ENCODE data around the gene NHERF1. TPM values are rescaled to one million over a fixed set of nuclear protein-coding genes. Genes with fewer than 3 reads are reported as not detected.

The NHERF1 gene
- total RNA-seq (2014; rRNA removed; shearing (Covaris generic)) = 73.2 and 86.1 TPM in 2 replicates
- total RNA-seq (2022) = 116 and 122 TPM in 2 replicates
- Bru-seq, nascent RNA = percentile 63 among the genes with signal in this experiment
- BruChase-seq, experiment 1, labeled RNA remaining after a 6-hour chase = percentile 81 among the genes with signal in this experiment
- BruChase-seq, experiment 2, labeled RNA remaining after a 2-hour chase = percentile 74 among the genes with signal in this experiment
- long read RNA-seq, transcript SLC9A3R1-201 (6 exons, 1,969 nt) = major isoform, 186 of 215 reads
- long read RNA-seq, partial matches to known transcripts = 7 of 215 reads
- long read RNA-seq, other reads (novel, unspliced or antisense) = 18 of 215 reads

- peak within 1 kb of the TSS; percentile 86 for H3K4me3 ChIP-seq (ENCODE audit: low read depth, low read length, poor library complexity, severe bottlenecking)
- H3K4me1 ChIP-seq (ENCODE audit: insufficient read depth, low read length, poor library complexity, severe bottlenecking) = peaks cover 36% of the 10 kb centered on the region
- peak within 1 kb of the TSS; percentile 69 for H3K27ac ChIP-seq (ENCODE audit: low read depth, low read length, poor library complexity, severe bottlenecking)
- peaks cover 11% of the 10 kb centered on the region; the same call in 1 of the 2 replicates for H4K20me1 ChIP-seq (ENCODE audit: insufficient read depth, low read length)
- H3K36me3 ChIP-seq (ENCODE audit: insufficient read depth, low read length) = peaks cover 23% of the 10 kb centered on the region
- POLR2A ChIA-PET = interaction anchor here (0.6 to 2.1 kb wide), 11 partner anchors 10 to 124 kb away, joined by 3 to 8 read pairs (median 4); partner anchors contain the start of genes FDXR and RAB37
- H2AFZ ChIP-seq (ENCODE audit: low read length) = peak within 1 kb of the TSS; percentile 40; the same call in 1 of the 2 replicates
- TF ChIP-seq CTCF (conservative IDR thresholded peaks at IDR 0.05; ENCODE audit: low read length) = peak; percentile 70
- no peak for TF ChIP-seq EZH2phosphoT487 (IDR thresholded peaks at IDR 0.05; ENCODE audit: borderline replicate concordance, low read depth, low read length)
- TSS peak; percentile 86 for BruUV-seq (replicated peaks)
- H3K9me3 ChIP-seq (ENCODE audit: low read length) = no peaks in the 10 kb centered on the region
- H3K9me2 ChIP-seq (ENCODE audit: insufficient read depth, low read length) = no peaks in the 10 kb centered on the region
- intact Hi-C loops (cut with micrococcal nuclease; ENCODE audit: unreplicated experiment) = loop anchor here (1.0 kb wide), 3 partner anchors 22 to 33 kb away; partner anchors contain the start of gene NAT9
- H3K79me2 ChIP-seq (ENCODE audit: insufficient read depth, low read depth, low read length) = peaks cover 26% of the 10 kb centered on the region; the same call in 1 of the 2 replicates
- H3K4me2 ChIP-seq (ENCODE audit: low read length) = peak within 1 kb of the TSS; percentile 87
- DNase-seq (ENCODE audit: low spot score) = peak; percentile 99
- CTCF ChIA-PET (ENCODE audit: unreplicated experiment) = interaction anchor here (0.5 to 1.6 kb wide), 4 partner anchors 10 to 46 kb away, joined by 3 to 6 read pairs (median 3); partner anchors contain the start of gene NAT9
These were observed at the start of gene NHERF1 for GRCh38 chr17:74748529-74749278. TSS of gene NHERF1 (plus strand) at chr17:74748628. CDS start at chr17:74748847, 219 bp downstream.

GRCh38 chr17:74699236-74699635, 49.2 kb upstream of the NHERF1 start:
- H4K20me1 ChIP-seq (ENCODE audit: insufficient read depth, low read length) = no peaks in the 10 kb centered on the region
- H2AFZ ChIP-seq (ENCODE audit: low read length) = no peak overlapping the region
- no peaks in the 10 kb centered on the region for H3K36me3 ChIP-seq (ENCODE audit: insufficient read depth, low read length)
- no peaks in the 10 kb centered on the region for H3K9me2 ChIP-seq (ENCODE audit: insufficient read depth, low read length)
- no peaks in the 10 kb centered on the region for H3K4me1 ChIP-seq (ENCODE audit: insufficient read depth, low read length, poor library complexity, severe bottlenecking)
- H3K27ac ChIP-seq (ENCODE audit: low read depth, low read length, poor library complexity, severe bottlenecking) = no peak overlapping the region
- CTCF ChIA-PET (ENCODE audit: unreplicated experiment) = no interaction called here
- H3K79me2 ChIP-seq (ENCODE audit: insufficient read depth, low read depth, low read length) = no peaks in the 10 kb centered on the region
- no TSS peak for BruUV-seq (replicated peaks)
- TF ChIP-seq CTCF (conservative IDR thresholded peaks at IDR 0.05; ENCODE audit: low read length) (no peak), EZH2phosphoT487 (IDR thresholded peaks at IDR 0.05; ENCODE audit: borderline replicate concordance, low read depth, low read length) (no peak)
- no peak overlapping the region for H3K4me2 ChIP-seq (ENCODE audit: low read length)
- intact Hi-C loops (cut with micrococcal nuclease; ENCODE audit: unreplicated experiment) = no loop called here
- no peaks in the 10 kb centered on the region for H3K9me3 ChIP-seq (ENCODE audit: low read length)
- no peak for DNase-seq (ENCODE audit: low spot score)
- POLR2A ChIA-PET = no interaction called here
- H3K4me3 ChIP-seq (ENCODE audit: low read depth, low read length, poor library complexity, severe bottlenecking) = no peak overlapping the region

Data from OCI-LY7 (cell line).